Cardiac muscle cell (in vitro differentiated cells and primary cell): ENCODE measurements around the gene PKHD1. TPM values are rescaled to one million over a fixed set of nuclear protein-coding genes. Genes with fewer than 3 reads are reported as not detected.

Experiments used
- DNase-seq, 2 donors: peaks; one replicate each; pipeline versions ENCODE4 v3.0.0 to v3.0.0-alpha.2; 2010 to 2017; ENCODE audit warnings: low read depth in 1 of 2, low spot score in 1 of 2
- H3K27ac ChIP-seq: fragments of 200-600 bp; sonication (generic); 2 replicates; pipeline ENCODE4 v1.5.1; 2016
- H3K27me3 ChIP-seq: fragments of 200-600 bp; sonication (generic); 2 replicates; pipeline ENCODE4 v1.6.0; 2016; ENCODE audit warnings: control low read depth
- H3K36me3 ChIP-seq: fragments of 200-600 bp; sonication (generic); 2 replicates; pipeline ENCODE4 v1.5.1; 2016; ENCODE audit warnings: control low read depth
- H3K4me1 ChIP-seq: fragments of 200-600 bp; sonication (generic); 2 replicates; pipeline ENCODE4 v1.8.1; 2017; ENCODE audit warnings: low read depth, mild to moderate bottlenecking, mixed run types
- H3K4me3 ChIP-seq: fragments of 200-600 bp; sonication (generic); 2 replicates; pipeline ENCODE4 v1.5.1; 2016; ENCODE audit warnings: mild to moderate bottlenecking
- H3K9me3 ChIP-seq: fragments of 200-600 bp; sonication (generic); 2 replicates; pipeline ENCODE4 v1.5.1; 2017; ENCODE audit warnings: low read depth, mild to moderate bottlenecking, control low read depth
- polyA plus RNA-seq: library from polyadenylated mRNA; unstranded; fragments of >200 nt; fragmentation: Nextera tagmentation; extraction: Ambion mirVana; gene quantifications from 2 replicates; pipeline ENCODE4 v1.2.1, GENCODE V29; 2016
- total RNA-seq: library from RNA; depleted of rRNA; stranded (reverse); fragments of >200 nt; gene quantifications from 2 replicates; pipeline ENCODE4 v1.2.3, GENCODE V29; 2016
- TF ChIP-seq, protein P1 (sequence below): IDR thresholded peaks from 2 replicates; pipeline ENCODE4 v1.5.1; 2012; ENCODE audit warnings: low read depth, mild to moderate bottlenecking, low read length

Gene PKHD1
- total and polyA plus RNA-seq, 2 experiments from 2014 or later: not detected

DNA sequence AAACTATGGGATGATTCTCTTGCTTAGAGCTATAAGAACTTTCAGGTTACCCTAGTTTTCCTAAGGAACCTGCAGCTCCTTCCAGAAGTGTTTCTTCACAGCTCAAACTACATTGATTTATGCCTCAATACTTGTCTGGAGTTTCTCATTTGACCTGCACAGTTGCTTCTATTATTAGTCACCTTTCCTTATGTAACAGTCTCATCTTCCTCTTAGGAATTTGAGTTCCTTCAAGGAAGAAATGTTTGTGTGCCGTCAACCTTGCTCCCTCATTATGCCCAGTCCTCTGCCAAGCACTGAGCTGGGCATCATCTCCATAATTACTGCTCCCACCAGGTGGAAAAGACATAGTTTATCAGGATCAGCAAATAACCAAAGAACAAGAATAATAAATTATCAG is 466.4 kb downstream of the PKHD1 start:
- Histone ChIP-seq H3K4me1 (no peaks in the 10 kb centered on the region), H3K9me3 (no peaks in the 10 kb centered on the region)
- TF ChIP-seq, protein P1, sequence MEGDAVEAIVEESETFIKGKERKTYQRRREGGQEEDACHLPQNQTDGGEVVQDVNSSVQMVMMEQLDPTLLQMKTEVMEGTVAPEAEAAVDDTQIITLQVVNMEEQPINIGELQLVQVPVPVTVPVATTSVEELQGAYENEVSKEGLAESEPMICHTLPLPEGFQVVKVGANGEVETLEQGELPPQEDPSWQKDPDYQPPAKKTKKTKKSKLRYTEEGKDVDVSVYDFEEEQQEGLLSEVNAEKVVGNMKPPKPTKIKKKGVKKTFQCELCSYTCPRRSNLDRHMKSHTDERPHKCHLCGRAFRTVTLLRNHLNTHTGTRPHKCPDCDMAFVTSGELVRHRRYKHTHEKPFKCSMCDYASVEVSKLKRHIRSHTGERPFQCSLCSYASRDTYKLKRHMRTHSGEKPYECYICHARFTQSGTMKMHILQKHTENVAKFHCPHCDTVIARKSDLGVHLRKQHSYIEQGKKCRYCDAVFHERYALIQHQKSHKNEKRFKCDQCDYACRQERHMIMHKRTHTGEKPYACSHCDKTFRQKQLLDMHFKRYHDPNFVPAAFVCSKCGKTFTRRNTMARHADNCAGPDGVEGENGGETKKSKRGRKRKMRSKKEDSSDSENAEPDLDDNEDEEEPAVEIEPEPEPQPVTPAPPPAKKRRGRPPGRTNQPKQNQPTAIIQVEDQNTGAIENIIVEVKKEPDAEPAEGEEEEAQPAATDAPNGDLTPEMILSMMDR: no peak

DNA sequence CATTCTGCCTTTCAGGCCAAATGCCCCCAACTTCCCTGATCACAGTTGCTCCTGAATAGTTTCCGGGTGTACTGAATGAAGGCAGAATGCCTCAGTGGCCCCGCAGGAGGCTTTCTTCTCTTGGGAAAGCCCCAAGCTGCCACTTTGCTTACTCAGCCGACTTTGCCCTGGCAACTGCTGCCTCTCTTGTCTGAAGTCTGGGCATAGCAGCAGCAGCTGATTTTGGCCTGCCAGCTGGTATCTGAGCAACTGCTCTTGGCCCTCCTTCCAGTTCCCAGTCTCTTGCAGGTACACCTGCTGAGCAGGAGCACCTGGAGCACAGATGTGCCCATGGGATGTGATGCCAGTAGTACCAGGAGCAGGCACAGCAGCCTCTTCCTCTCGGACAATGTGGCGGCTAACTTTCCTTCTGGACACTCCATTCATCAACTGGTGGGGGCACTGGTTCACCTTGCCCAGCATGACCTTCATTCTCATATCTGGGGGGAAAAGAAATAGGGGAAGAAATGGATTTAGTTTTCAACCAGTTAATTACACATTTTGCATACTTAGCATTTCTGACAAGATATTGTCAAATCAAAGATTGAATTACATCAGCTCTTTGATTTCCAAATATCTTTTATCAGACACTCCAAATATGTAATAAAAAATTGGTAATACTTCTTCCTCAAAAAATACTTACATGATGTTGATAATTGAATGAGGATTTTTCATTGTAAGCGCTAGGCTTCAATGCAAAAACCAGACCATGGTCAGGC is 468.2 kb downstream of the PKHD1 start:
- DNase-seq: no peak
- no peaks in the 10 kb centered on the region for H3K4me1 ChIP-seq
- H3K4me3 ChIP-seq: no peak overlapping the region
- no peak overlapping the region for H3K27ac ChIP-seq
- no peaks in the 10 kb centered on the region for H3K27me3 ChIP-seq
- H3K9me3 ChIP-seq: no peaks in the 10 kb centered on the region
- H3K36me3 ChIP-seq: no peaks in the 10 kb centered on the region
- TF ChIP-seq, protein P1: no peak

More for the DNA sequence above, 466.4 kb downstream of the PKHD1 start:
- Histone ChIP-seq H3K36me3 (no peaks in the 10 kb centered on the region), H3K4me3 (no peak overlapping the region), H3K27ac (no peak overlapping the region), H3K27me3 (no peaks in the 10 kb centered on the region)
- DNase-seq: no peak

DNA sequence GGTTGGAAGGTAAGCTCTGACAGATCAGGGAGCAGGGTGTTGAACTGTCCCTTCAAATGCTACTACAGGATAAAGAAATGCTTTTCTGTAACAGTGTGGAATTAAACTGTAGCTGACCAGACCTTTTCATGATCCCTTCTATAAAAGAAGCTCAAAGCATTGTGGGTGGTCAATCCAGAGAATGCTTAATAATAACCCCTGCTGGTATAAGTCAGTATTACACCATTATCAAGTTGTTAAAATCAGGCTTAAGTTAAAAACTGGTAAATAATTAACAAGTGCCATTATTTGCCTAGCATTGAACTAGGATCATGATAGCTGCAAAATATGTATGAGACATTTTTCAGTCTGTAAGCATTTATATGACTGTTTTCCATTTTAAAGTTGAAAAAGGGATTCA is 468.9 kb downstream of the PKHD1 start:
- no peaks in the 10 kb centered on the region for H3K4me1 ChIP-seq
- H3K36me3 ChIP-seq: no peaks in the 10 kb centered on the region
- no peak overlapping the region for H3K4me3 ChIP-seq
- no peak overlapping the region for H3K27ac ChIP-seq
- TF ChIP-seq, protein P1: no peak
- no peaks in the 10 kb centered on the region for H3K9me3 ChIP-seq
- H3K27me3 ChIP-seq: no peaks in the 10 kb centered on the region
- DNase-seq: no peak

DNA sequence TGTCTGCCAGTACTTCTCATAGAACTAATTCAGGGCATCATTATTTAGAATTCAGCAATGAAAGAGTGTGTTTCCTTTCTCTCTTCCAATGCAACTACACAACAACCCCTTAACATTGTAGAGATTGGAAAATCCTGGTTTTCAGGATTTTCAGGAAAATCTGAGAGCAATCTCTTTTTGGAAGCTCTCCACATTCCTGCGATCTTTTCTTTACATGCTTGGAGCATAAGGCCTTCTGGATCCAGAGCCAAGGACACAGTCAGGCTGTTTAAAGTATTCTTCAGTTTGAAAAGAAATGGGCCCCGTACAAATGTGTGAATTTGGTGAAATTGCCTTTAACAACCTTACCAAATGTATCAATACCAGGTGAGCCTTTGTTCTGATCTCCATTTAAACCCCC is 469.7 kb downstream of the PKHD1 start:
- H3K27me3 ChIP-seq: no peaks in the 10 kb centered on the region
- H3K4me3 ChIP-seq: no peak overlapping the region
- TF ChIP-seq, protein P1: no peak
- DNase-seq: no peak
- H3K9me3 ChIP-seq: no peaks in the 10 kb centered on the region
- no peak overlapping the region for H3K27ac ChIP-seq
- H3K4me1 ChIP-seq: no peaks in the 10 kb centered on the region
- no peaks in the 10 kb centered on the region for H3K36me3 ChIP-seq

DNA sequence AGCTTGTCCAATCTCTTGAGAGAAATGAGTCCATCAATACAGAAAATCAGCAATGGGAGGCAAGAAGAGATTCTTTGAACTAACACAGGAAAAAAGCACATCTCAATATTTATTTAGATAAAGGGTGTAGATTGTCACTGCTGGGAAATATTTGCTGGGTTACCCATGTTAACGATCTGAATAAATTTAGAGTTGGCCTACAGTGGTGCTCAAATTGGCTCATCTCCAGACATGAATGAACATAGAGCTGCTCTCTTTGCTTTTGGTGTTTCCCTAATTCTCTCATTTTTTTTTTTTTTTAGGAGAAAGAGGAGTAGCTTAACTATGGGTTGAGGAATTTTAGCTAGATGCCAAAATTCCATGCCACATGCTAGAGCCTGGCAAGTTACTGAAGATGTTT is 471.2 kb downstream of the PKHD1 start:
- DNase-seq: no peak
- TF ChIP-seq, protein P1: no peak
- H3K36me3 ChIP-seq: no peaks in the 10 kb centered on the region
- H3K4me1 ChIP-seq: no peaks in the 10 kb centered on the region
- H3K4me3 ChIP-seq: no peak overlapping the region
- no peaks in the 10 kb centered on the region for H3K27me3 ChIP-seq
- no peak overlapping the region for H3K27ac ChIP-seq
- no peaks in the 10 kb centered on the region for H3K9me3 ChIP-seq
